OCI-LY3 (cell line): ENCODE measurements around the gene TBC1D25.

Source experiments
- H2AFZ ChIP-seq: fragments of 200-600, 300-600 bp; shearing (Covaris generic); 2 replicates; pipeline ENCODE4 v1.6.0; 2014; ENCODE audit warnings: antibody characterized with exemption, low read depth, low read length
- H3K27ac ChIP-seq: fragments of 200-600, 300-600 bp; sonication (generic); 2 replicates; pipeline ENCODE4 v1.5.1; 2014; ENCODE audit warnings: mild to moderate bottlenecking, low read length, moderate library complexity, mixed read lengths
- H3K27me3 ChIP-seq: fragments of 200-600, 300-600 bp; sonication (generic); 2 replicates; pipeline ENCODE4 v1.6.1; 2014; ENCODE audit warnings: low read depth, low read length, mixed read lengths
- H3K36me3 ChIP-seq: fragments of 200-600, 300-600 bp; sonication (generic); replicated peaks from 2 replicates; pipeline ENCODE3; 2014; ENCODE audit warnings: low read depth, low read length, mixed read lengths
- H3K4me1 ChIP-seq: fragments of 300-600, 200-600 bp; sonication (generic); 2 replicates; pipeline ENCODE4 v1.6.1; 2014; ENCODE audit warnings: low read length, mixed read lengths
- H3K4me2 ChIP-seq: fragments of 200-600, 300-600 bp; sonication (generic); 2 replicates; pipeline ENCODE4 v1.6.1; 2014; ENCODE audit warnings: low read length, mixed read lengths
- H3K4me3 ChIP-seq: fragments of 300-600, 200-600 bp; sonication (generic); 2 replicates; pipeline ENCODE4 v1.5.1; 2014; ENCODE audit warnings: antibody characterized with exemption, mild to moderate bottlenecking, low read length, moderate library complexity
- H3K79me2 ChIP-seq: fragments of 300-600, 200-600 bp; shearing (Covaris generic); 2 replicates; pipeline ENCODE4 v1.6.1; 2014; ENCODE audit warnings: mild to moderate bottlenecking, low read length, mixed read lengths
- H3K9ac ChIP-seq: fragments of 300-600, 200-600 bp; shearing (Covaris generic); 2 replicates; pipeline ENCODE4 v1.6.0; 2014; ENCODE audit warnings: mild to moderate bottlenecking, low read length, moderate library complexity
- H3K9me3 ChIP-seq: fragments of 200-600, 300-600 bp; shearing (Covaris generic); 2 replicates; pipeline ENCODE4 v1.6.1; 2014; ENCODE audit warnings: low read length, mixed read lengths; ENCODE audit not compliant: insufficient read depth
- H4K20me1 ChIP-seq: fragments of 200-600, 300-600 bp; sonication (generic); 2 replicates; pipeline ENCODE4 v1.6.1; 2016; ENCODE audit warnings: low read length, mixed read lengths; ENCODE audit not compliant: insufficient read depth
- EZH2phosphoT487 ChIP-seq: fragments of 200-600 bp; shearing (Covaris generic); IDR thresholded peaks from 2 replicates; pipeline ENCODE4 v1.6.1; 2018; ENCODE audit warnings: antibody characterized with exemption, mixed run types, low read depth
- TF ChIP-seq, protein P1 (sequence below): fragments of 200-600, 300-600 bp; sonication (generic); IDR thresholded peaks from 2 replicates; pipeline ENCODE4 v1.5.1; 2014; ENCODE audit warnings: antibody characterized with exemption, low read length, low read depth

The TBC1D25 gene

DNA sequence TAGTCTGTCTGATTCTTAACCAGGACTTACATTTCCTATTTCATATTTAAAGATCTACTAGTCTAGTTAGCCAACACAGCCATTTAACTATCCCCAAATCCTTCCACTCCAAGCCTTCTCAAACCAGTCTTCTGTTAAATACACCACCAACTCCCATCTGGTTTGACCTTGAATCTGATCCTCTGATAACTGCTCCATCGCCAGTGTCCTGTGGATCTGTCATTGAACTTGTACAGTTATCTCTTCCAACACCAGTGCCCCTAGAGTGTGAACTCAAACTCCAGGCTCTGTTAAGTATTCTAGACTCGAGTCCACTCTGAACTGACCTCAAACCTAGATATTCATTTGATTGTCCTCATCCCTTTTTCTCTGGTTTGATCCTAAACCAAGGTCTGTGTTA is 72.2 kb downstream of the TBC1D25 start:
- Histone ChIP-seq H3K9me3 (no peaks in the 10 kb centered on the region), H3K4me2 (no peak overlapping the region), H3K36me3 (no peaks in the 10 kb centered on the region), H3K9ac (no peak overlapping the region), H2AFZ (no peak overlapping the region), H3K79me2 (no peaks in the 10 kb centered on the region), H3K4me3 (no peak overlapping the region), H4K20me1 (no peaks in the 10 kb centered on the region), H3K4me1 (no peaks in the 10 kb centered on the region), H3K27me3 (no peaks in the 10 kb centered on the region), H3K27ac (no peak overlapping the region)
- TF ChIP-seq, protein P1, sequence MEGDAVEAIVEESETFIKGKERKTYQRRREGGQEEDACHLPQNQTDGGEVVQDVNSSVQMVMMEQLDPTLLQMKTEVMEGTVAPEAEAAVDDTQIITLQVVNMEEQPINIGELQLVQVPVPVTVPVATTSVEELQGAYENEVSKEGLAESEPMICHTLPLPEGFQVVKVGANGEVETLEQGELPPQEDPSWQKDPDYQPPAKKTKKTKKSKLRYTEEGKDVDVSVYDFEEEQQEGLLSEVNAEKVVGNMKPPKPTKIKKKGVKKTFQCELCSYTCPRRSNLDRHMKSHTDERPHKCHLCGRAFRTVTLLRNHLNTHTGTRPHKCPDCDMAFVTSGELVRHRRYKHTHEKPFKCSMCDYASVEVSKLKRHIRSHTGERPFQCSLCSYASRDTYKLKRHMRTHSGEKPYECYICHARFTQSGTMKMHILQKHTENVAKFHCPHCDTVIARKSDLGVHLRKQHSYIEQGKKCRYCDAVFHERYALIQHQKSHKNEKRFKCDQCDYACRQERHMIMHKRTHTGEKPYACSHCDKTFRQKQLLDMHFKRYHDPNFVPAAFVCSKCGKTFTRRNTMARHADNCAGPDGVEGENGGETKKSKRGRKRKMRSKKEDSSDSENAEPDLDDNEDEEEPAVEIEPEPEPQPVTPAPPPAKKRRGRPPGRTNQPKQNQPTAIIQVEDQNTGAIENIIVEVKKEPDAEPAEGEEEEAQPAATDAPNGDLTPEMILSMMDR, result no peak
- TF ChIP-seq EZH2phosphoT487, result no peak
